Measurements from ENCODE around the gene LCAT. TPM values are rescaled to one million over a fixed set of nuclear protein-coding genes. Genes with fewer than 3 reads are reported as not detected.
A peak's percentile ranks its signal among the peaks of the same experiment; 100 is the strongest.

The LCAT gene
- polyA plus RNA-seq, 1 donor: 18.5 TPM

- Histone ChIP-seq H3K4me3 (ENCODE audit: low read length) (peak within 1 kb of the TSS; percentile 78), H3K9me3 (ENCODE audit: control insufficient read depth, low read depth, low read length) (no peaks in the 10 kb centered on the region), H3K36me3 (ENCODE audit: control insufficient read depth, insufficient read depth, low read length) (peaks cover 2% of the 10 kb centered on the region), H3K27me3 (ENCODE audit: control insufficient read depth, insufficient read depth, low read length) (no peaks in the 10 kb centered on the region), H3K4me1 (ENCODE audit: control insufficient read depth, insufficient read depth, low read length) (peaks cover 6% of the 10 kb centered on the region), H3K27ac (ENCODE audit: low read length) (peak within 1 kb of the TSS; percentile 37)
- peak; percentile 78 to 83 for DNase-seq
- no CpG with 5 or more reads among the region's 78 CpGs for WGBS (ENCODE audit: insufficient coverage, low lambda C conversion rate)
Observed at GRCh38 chr16:67968400-67969253, 24.7 kb upstream of the LCAT start, which contains the start of gene SLC12A4. TSS of gene SLC12A4 (minus strand) at chr16:67968637. CDS start at chr16:67968553, 84 bp downstream.

- Histone ChIP-seq H3K27me3 (ENCODE audit: control insufficient read depth, insufficient read depth, low read length) (no peaks in the 10 kb centered on the region), H3K4me1 (ENCODE audit: control insufficient read depth, insufficient read depth, low read length) (peaks cover 9% of the 10 kb centered on the region), H3K27ac (ENCODE audit: low read length) (no peak overlapping the region), H3K9me3 (ENCODE audit: control insufficient read depth, low read depth, low read length) (no peaks in the 10 kb centered on the region), H3K4me3 (ENCODE audit: low read length) (peak overlapping the region; percentile 78), H3K36me3 (ENCODE audit: control insufficient read depth, insufficient read depth, low read length) (peaks cover 3% of the 10 kb centered on the region)
- no peak for DNase-seq
- WGBS (ENCODE audit: insufficient coverage, low lambda C conversion rate): no CpG with 5 or more reads among the region's 45 CpGs
Observed at GRCh38 chr16:67967958-67968399, 24.1 kb upstream of the LCAT start.

GRCh38 chr16:67967183-67967957 is 23.4 kb upstream of the LCAT start:
- no peak for DNase-seq
- H3K36me3 ChIP-seq (ENCODE audit: control insufficient read depth, insufficient read depth, low read length): peaks cover 6% of the 10 kb centered on the region
- no peaks in the 10 kb centered on the region for H3K9me3 ChIP-seq (ENCODE audit: control insufficient read depth, low read depth, low read length)
- H3K4me3 ChIP-seq (ENCODE audit: low read length): peak overlapping the region; percentile 78
- no peak overlapping the region for H3K27ac ChIP-seq (ENCODE audit: low read length)
- H3K27me3 ChIP-seq (ENCODE audit: control insufficient read depth, insufficient read depth, low read length): no peaks in the 10 kb centered on the region
- peaks cover 9% of the 10 kb centered on the region for H3K4me1 ChIP-seq (ENCODE audit: control insufficient read depth, insufficient read depth, low read length)
- WGBS (ENCODE audit: insufficient coverage, low lambda C conversion rate): 53% methylated on average over 3 of the region's 18 CpGs

DNA sequence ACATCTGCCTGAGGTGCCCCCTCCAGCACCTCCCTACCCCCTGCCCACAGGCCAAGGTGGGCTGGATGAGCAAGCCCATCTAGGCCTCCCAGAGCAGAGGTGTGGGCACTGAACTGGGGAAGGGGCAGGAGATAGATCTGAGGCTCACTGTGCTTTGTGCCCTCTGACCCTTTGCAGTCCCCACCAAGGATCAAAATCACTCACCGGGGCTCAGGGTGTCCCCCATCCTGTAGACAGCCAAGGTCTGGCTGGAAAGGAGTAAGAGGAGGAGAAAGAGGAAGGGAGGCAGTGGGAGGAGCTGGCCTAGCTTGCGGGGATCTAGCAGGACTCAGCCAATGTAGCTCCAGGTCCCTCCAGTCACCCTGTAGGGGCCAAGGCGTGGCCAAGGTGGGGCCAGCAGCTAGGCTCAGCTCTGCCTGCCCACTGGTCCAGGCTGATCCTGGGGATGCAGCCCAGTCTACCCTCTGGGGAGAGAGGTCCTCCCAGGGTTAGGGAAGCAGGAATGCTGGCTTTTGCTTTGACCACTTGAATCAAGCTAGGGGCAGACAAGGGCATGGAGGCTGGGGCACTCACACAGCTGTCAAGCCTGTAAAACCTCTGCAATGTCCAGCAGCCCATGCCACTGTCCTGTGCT is 22.7 kb upstream of the LCAT start:
- Histone ChIP-seq H3K9me3 (ENCODE audit: control insufficient read depth, low read depth, low read length) (no peaks in the 10 kb centered on the region), H3K4me3 (ENCODE audit: low read length) (peak overlapping the region; percentile 78), H3K27ac (ENCODE audit: low read length) (no peak overlapping the region), H3K36me3 (ENCODE audit: control insufficient read depth, insufficient read depth, low read length) (peaks cover 13% of the 10 kb centered on the region), H3K4me1 (ENCODE audit: control insufficient read depth, insufficient read depth, low read length) (peaks cover 9% of the 10 kb centered on the region), H3K27me3 (ENCODE audit: control insufficient read depth, insufficient read depth, low read length) (no peaks in the 10 kb centered on the region)
- DNase-seq: no peak
- WGBS (ENCODE audit: insufficient coverage, low lambda C conversion rate): no CpG with 5 or more reads among the region's 3 CpGs

- Histone ChIP-seq H3K27me3 (ENCODE audit: control insufficient read depth, insufficient read depth, low read length) (no peaks in the 10 kb centered on the region), H3K4me3 (ENCODE audit: low read length) (no peak overlapping the region), H3K4me1 (ENCODE audit: control insufficient read depth, insufficient read depth, low read length) (peaks cover 9% of the 10 kb centered on the region), H3K9me3 (ENCODE audit: control insufficient read depth, low read depth, low read length) (no peaks in the 10 kb centered on the region), H3K27ac (ENCODE audit: low read length) (no peak overlapping the region), H3K36me3 (ENCODE audit: control insufficient read depth, insufficient read depth, low read length) (peaks cover 21% of the 10 kb centered on the region)
- no peak for DNase-seq
- WGBS (ENCODE audit: insufficient coverage, low lambda C conversion rate): no CpG with 5 or more reads among the region's 11 CpGs
Observed at GRCh38 chr16:67965668-67966548, 22.0 kb upstream of the LCAT start.

GRCh38 chr16:67964477-67965131 is 20.7 kb upstream of the LCAT start:
- Histone ChIP-seq H3K27ac (ENCODE audit: low read length) (no peak overlapping the region), H3K9me3 (ENCODE audit: control insufficient read depth, low read depth, low read length) (no peaks in the 10 kb centered on the region), H3K4me3 (ENCODE audit: low read length) (no peak overlapping the region), H3K27me3 (ENCODE audit: control insufficient read depth, insufficient read depth, low read length) (no peaks in the 10 kb centered on the region), H3K36me3 (ENCODE audit: control insufficient read depth, insufficient read depth, low read length) (peaks cover 32% of the 10 kb centered on the region), H3K4me1 (ENCODE audit: control insufficient read depth, insufficient read depth, low read length) (peaks cover 9% of the 10 kb centered on the region)
- no CpG with 5 or more reads among the region's 6 CpGs for WGBS (ENCODE audit: insufficient coverage, low lambda C conversion rate)
- no peak for DNase-seq

GRCh38 chr16:67963662-67964321 is 19.9 kb upstream of the LCAT start:
- WGBS (ENCODE audit: insufficient coverage, low lambda C conversion rate): no CpG with 5 or more reads among the region's 32 CpGs
- no peak overlapping the region for H3K27ac ChIP-seq (ENCODE audit: low read length)
- H3K4me3 ChIP-seq (ENCODE audit: low read length): peak overlapping the region; percentile 37
- peaks cover 40% of the 10 kb centered on the region for H3K36me3 ChIP-seq (ENCODE audit: control insufficient read depth, insufficient read depth, low read length)
- peaks cover 9% of the 10 kb centered on the region for H3K4me1 ChIP-seq (ENCODE audit: control insufficient read depth, insufficient read depth, low read length)
- no peaks in the 10 kb centered on the region for H3K27me3 ChIP-seq (ENCODE audit: control insufficient read depth, insufficient read depth, low read length)
- DNase-seq: peak; percentile 41 to 75
- no peaks in the 10 kb centered on the region for H3K9me3 ChIP-seq (ENCODE audit: control insufficient read depth, low read depth, low read length)

DNA sequence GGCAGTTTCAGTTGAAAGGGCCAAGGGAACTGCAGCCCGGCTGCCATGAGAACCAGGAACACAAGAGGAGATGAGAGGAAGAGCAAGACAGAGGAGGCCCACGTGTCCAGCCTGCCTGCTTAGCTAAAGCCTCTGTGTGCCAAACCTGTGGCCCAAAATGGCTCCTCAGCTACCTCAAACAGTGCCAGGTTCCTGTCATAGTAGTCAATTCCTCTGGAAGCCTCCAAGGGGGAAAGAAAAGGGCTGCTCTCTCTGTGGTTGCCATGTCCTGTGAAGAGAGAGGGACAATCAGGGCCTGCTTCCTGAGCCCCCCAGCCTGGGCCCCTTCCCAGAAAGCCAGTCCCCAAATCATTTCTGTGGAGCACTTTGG is 19.4 kb upstream of the LCAT start:
- H3K36me3 ChIP-seq (ENCODE audit: control insufficient read depth, insufficient read depth, low read length): peaks cover 45% of the 10 kb centered on the region
- no peaks in the 10 kb centered on the region for H3K9me3 ChIP-seq (ENCODE audit: control insufficient read depth, low read depth, low read length)
- WGBS (ENCODE audit: insufficient coverage, low lambda C conversion rate): no CpG with 5 or more reads among the region's 2 CpGs
- peak overlapping the region; percentile 37 for H3K4me3 ChIP-seq (ENCODE audit: low read length)
- no peaks in the 10 kb centered on the region for H3K27me3 ChIP-seq (ENCODE audit: control insufficient read depth, insufficient read depth, low read length)
- no peak overlapping the region for H3K27ac ChIP-seq (ENCODE audit: low read length)
- no peak for DNase-seq
- H3K4me1 ChIP-seq (ENCODE audit: control insufficient read depth, insufficient read depth, low read length): peaks cover 9% of the 10 kb centered on the region

GRCh38 chr16:67962135-67962534 is 18.2 kb upstream of the LCAT start:
- no CpG with 5 or more reads among the region's 8 CpGs for WGBS (ENCODE audit: insufficient coverage, low lambda C conversion rate)
- DNase-seq: no peak
- no peaks in the 10 kb centered on the region for H3K9me3 ChIP-seq (ENCODE audit: control insufficient read depth, low read depth, low read length)
- H3K4me3 ChIP-seq (ENCODE audit: low read length): no peak overlapping the region
- H3K4me1 ChIP-seq (ENCODE audit: control insufficient read depth, insufficient read depth, low read length): peaks cover 9% of the 10 kb centered on the region
- H3K27ac ChIP-seq (ENCODE audit: low read length): no peak overlapping the region
- H3K27me3 ChIP-seq (ENCODE audit: control insufficient read depth, insufficient read depth, low read length): no peaks in the 10 kb centered on the region
- peaks cover 55% of the 10 kb centered on the region for H3K36me3 ChIP-seq (ENCODE audit: control insufficient read depth, insufficient read depth, low read length)
